PFSK-1 (cell line): ENCODE results near the gene COL23A1.

ENCODE experiments used
- TAF1 ChIP-seq: IDR thresholded peaks from 2 replicates; pipeline ENCODE4 v1.6.1; 2012; ENCODE audit warnings: low read length, control low read depth, borderline replicate concordance; ENCODE audit not compliant: insufficient read depth
- TF ChIP-seq, protein P1 (sequence below), 2 experiments: IDR thresholded peaks; 2 replicates each; pipeline versions ENCODE4 v1.6.1 to v1.8.0; 2011 to 2012; ENCODE audit warnings: low read depth in 2 of 2, low read length in 2 of 2, control low read depth in 1 of 2, inconsistent platforms in 1 of 2, mild to moderate bottlenecking in 1 of 2, moderate library complexity in 1 of 2; ENCODE audit not compliant: insufficient read depth in 1 of 2

DNA sequence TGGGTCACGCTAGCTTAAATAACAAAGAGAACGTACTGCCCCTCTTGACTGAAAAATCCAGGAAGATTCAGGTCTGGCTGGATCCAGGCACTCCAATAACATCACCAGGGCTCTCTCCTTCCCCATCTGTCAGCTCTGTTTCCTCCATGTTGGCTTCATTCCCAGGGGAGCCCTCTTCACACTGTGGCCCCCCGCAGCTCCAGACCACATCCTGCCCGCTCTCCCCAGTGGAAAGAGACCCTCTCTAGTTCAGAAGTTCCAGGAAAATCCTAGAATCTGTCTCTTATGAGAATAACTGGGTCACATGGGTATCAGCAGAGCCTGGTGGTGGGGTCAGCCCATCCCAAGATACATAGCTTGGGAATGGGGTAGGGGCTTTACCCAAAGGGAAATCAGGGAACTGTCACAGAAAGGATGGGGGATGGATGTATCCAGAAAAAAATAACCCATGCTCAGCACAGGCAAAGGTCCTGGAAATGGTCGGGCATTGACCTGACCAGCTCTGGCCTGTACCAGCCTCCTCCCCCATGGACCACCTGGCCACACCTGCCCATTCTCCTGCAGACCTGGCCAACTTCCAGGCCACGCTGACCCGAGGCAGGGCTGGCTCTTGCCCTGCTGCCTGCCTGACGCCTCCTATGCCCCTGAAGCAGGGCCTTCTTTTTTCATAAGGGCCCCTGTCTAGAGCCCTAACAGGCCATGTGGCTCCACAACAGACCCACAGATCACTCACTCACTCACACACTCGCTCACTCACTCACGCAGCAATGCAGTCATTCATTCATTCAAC is 65.9 kb downstream of the COL23A1 start:
- TF ChIP-seq, protein P1, sequence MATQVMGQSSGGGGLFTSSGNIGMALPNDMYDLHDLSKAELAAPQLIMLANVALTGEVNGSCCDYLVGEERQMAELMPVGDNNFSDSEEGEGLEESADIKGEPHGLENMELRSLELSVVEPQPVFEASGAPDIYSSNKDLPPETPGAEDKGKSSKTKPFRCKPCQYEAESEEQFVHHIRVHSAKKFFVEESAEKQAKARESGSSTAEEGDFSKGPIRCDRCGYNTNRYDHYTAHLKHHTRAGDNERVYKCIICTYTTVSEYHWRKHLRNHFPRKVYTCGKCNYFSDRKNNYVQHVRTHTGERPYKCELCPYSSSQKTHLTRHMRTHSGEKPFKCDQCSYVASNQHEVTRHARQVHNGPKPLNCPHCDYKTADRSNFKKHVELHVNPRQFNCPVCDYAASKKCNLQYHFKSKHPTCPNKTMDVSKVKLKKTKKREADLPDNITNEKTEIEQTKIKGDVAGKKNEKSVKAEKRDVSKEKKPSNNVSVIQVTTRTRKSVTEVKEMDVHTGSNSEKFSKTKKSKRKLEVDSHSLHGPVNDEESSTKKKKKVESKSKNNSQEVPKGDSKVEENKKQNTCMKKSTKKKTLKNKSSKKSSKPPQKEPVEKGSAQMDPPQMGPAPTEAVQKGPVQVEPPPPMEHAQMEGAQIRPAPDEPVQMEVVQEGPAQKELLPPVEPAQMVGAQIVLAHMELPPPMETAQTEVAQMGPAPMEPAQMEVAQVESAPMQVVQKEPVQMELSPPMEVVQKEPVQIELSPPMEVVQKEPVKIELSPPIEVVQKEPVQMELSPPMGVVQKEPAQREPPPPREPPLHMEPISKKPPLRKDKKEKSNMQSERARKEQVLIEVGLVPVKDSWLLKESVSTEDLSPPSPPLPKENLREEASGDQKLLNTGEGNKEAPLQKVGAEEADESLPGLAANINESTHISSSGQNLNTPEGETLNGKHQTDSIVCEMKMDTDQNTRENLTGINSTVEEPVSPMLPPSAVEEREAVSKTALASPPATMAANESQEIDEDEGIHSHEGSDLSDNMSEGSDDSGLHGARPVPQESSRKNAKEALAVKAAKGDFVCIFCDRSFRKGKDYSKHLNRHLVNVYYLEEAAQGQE (IDR thresholded peaks at IDR 0.05; ENCODE audit: insufficient read depth in 1 of 2, low read depth in 2 of 2, low read length in 2 of 2): no peak
- no peak for TF ChIP-seq TAF1
